Measurements from ENCODE around the gene GSKIP. TPM values are rescaled to one million over a fixed set of nuclear protein-coding genes. Genes with fewer than 3 reads are reported as not detected.

The GSKIP gene
- total RNA-seq, 1 experiment from 2014 or later = 43.0 TPM

DNA sequence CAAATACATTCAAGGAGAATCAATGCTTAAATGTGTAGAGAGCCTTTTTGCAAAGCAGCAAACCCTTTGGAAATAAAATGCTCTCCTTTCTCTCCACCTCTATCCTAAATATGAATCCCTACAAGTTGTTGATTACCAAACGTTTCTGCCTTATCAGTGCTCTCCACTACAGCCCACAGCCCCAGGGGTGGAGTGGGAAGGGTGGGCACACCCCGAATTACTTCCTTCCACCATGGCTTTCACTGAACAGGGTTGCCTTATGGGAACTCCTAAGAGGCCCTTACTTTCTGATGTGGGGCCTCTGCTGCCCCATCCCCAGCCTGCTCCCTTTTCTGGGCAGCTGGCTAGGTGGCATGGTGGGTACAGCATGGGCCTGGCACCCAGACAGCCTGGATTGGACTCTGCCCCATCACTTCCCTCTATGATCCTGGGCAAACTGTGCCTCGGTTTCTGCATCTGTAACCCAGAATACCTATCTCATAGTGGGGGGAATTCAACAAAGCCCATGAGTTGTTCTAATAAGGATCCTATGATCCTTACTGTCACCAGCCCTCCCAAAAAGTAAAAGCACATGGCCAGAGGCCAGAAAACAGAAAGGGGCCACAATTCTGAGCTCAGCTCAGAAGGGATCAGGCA lies 44.7 kb downstream of the GSKIP start (continued):
- TF ChIP-seq GRHL2 (CRISPR knock-in tag; IDR thresholded peaks at IDR 0.05; ENCODE audit: insufficient replicate concordance, severe bottlenecking) = no peak

DNA sequence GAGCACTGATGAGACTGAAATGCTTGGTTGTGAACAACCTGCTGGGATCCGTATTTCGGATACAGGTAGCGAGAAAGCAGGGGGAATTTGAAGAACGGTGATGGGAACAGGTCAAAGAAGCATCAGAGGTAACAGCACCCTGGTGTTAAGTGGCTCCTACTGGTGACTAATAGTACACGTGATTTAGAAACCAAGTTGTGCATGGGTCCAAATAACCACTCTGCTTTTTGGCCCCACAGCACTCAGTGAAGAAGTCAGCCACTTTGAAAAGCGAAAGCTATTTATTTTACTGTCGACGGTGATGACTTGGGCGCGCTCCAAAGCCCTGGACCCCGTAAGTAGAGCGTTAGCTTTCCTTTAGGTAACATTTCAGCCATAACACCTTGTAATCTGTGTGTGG lies 45.3 kb downstream of the GSKIP start:
- Mint-ChIP-seq H3K4me1 (peaks cover 4% of the 10 kb centered on the region; the same call in 1 of the 2 replicates), H3K27ac (no peak overlapping the region), H3K36me3 (0 out of 2 replicates have a peak, but pooled peaks cover 2% of the 10 kb centered on the region), H3K9me3 (no peaks in the 10 kb centered on the region), H3K27me3 (ENCODE audit: low read depth) (no peaks in the 10 kb centered on the region), H3K4me3 (no peak overlapping the region)
- ATAC-seq (no peak), DNase-seq (ENCODE audit: low spot score) (no peak)
- ChIA-PET CTCF (no interaction called here), POLR2A (no interaction called here)
- no peak for TF ChIP-seq HMGA2 (CRISPR knock-in tag; IDR thresholded peaks at IDR 0.05)
- TF ChIP-seq, protein P1, sequence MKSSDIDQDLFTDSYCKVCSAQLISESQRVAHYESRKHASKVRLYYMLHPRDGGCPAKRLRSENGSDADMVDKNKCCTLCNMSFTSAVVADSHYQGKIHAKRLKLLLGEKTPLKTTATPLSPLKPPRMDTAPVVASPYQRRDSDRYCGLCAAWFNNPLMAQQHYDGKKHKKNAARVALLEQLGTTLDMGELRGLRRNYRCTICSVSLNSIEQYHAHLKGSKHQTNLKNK (CRISPR knock-in tag; IDR thresholded peaks at IDR 0.05) = no peak
- no peak for TF ChIP-seq NFE2L1 (CRISPR knock-in tag; IDR thresholded peaks at IDR 0.05)
- TF ChIP-seq ELF4 (CRISPR knock-in tag; IDR thresholded peaks at IDR 0.05; ENCODE audit: low read depth) = no peak
- no peak for TF ChIP-seq ZNF671 (CRISPR knock-in tag; IDR thresholded peaks at IDR 0.05)
- TF ChIP-seq ATF1 (CRISPR knock-in tag; IDR thresholded peaks at IDR 0.05) = no peak
- no peak for TF ChIP-seq ZNF423 (CRISPR knock-in tag; IDR thresholded peaks at IDR 0.05)
- no peak for TF ChIP-seq RELA (CRISPR knock-in tag; IDR thresholded peaks at IDR 0.05; ENCODE audit: borderline replicate concordance)
- TF ChIP-seq KAT7 (CRISPR knock-in tag; IDR thresholded peaks at IDR 0.05; ENCODE audit: borderline replicate concordance) = no peak
- no peak for TF ChIP-seq SP1 (CRISPR knock-in tag; conservative IDR thresholded peaks at IDR 0.05)
- TF ChIP-seq FOXK1 (CRISPR knock-in tag; IDR thresholded peaks at IDR 0.05) = no peak
- TF ChIP-seq, protein P2, sequence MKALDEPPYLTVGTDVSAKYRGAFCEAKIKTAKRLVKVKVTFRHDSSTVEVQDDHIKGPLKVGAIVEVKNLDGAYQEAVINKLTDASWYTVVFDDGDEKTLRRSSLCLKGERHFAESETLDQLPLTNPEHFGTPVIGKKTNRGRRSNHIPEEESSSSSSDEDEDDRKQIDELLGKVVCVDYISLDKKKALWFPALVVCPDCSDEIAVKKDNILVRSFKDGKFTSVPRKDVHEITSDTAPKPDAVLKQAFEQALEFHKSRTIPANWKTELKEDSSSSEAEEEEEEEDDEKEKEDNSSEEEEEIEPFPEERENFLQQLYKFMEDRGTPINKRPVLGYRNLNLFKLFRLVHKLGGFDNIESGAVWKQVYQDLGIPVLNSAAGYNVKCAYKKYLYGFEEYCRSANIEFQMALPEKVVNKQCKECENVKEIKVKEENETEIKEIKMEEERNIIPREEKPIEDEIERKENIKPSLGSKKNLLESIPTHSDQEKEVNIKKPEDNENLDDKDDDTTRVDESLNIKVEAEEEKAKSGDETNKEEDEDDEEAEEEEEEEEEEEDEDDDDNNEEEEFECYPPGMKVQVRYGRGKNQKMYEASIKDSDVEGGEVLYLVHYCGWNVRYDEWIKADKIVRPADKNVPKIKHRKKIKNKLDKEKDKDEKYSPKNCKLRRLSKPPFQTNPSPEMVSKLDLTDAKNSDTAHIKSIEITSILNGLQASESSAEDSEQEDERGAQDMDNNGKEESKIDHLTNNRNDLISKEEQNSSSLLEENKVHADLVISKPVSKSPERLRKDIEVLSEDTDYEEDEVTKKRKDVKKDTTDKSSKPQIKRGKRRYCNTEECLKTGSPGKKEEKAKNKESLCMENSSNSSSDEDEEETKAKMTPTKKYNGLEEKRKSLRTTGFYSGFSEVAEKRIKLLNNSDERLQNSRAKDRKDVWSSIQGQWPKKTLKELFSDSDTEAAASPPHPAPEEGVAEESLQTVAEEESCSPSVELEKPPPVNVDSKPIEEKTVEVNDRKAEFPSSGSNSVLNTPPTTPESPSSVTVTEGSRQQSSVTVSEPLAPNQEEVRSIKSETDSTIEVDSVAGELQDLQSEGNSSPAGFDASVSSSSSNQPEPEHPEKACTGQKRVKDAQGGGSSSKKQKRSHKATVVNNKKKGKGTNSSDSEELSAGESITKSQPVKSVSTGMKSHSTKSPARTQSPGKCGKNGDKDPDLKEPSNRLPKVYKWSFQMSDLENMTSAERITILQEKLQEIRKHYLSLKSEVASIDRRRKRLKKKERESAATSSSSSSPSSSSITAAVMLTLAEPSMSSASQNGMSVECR (CRISPR knock-in tag; IDR thresholded peaks at IDR 0.05; ENCODE audit: borderline replicate concordance) = no peak
- TF ChIP-seq, protein P3, sequence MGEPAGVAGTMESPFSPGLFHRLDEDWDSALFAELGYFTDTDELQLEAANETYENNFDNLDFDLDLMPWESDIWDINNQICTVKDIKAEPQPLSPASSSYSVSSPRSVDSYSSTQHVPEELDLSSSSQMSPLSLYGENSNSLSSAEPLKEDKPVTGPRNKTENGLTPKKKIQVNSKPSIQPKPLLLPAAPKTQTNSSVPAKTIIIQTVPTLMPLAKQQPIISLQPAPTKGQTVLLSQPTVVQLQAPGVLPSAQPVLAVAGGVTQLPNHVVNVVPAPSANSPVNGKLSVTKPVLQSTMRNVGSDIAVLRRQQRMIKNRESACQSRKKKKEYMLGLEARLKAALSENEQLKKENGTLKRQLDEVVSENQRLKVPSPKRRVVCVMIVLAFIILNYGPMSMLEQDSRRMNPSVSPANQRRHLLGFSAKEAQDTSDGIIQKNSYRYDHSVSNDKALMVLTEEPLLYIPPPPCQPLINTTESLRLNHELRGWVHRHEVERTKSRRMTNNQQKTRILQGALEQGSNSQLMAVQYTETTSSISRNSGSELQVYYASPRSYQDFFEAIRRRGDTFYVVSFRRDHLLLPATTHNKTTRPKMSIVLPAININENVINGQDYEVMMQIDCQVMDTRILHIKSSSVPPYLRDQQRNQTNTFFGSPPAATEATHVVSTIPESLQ (CRISPR knock-in tag; IDR thresholded peaks at IDR 0.05) = no peak
- no peak for TF ChIP-seq NFYB (CRISPR knock-in tag; conservative IDR thresholded peaks at IDR 0.05; ENCODE audit: low read depth)
- no peak for TF ChIP-seq TEAD1 (CRISPR knock-in tag; IDR thresholded peaks at IDR 0.05)
- TF ChIP-seq CREB1 (CRISPR knock-in tag; IDR thresholded peaks at IDR 0.05) = no peak
- no peak for TF ChIP-seq GTF2I (CRISPR knock-in tag; conservative IDR thresholded peaks at IDR 0.05)
- TF ChIP-seq, protein P4, sequence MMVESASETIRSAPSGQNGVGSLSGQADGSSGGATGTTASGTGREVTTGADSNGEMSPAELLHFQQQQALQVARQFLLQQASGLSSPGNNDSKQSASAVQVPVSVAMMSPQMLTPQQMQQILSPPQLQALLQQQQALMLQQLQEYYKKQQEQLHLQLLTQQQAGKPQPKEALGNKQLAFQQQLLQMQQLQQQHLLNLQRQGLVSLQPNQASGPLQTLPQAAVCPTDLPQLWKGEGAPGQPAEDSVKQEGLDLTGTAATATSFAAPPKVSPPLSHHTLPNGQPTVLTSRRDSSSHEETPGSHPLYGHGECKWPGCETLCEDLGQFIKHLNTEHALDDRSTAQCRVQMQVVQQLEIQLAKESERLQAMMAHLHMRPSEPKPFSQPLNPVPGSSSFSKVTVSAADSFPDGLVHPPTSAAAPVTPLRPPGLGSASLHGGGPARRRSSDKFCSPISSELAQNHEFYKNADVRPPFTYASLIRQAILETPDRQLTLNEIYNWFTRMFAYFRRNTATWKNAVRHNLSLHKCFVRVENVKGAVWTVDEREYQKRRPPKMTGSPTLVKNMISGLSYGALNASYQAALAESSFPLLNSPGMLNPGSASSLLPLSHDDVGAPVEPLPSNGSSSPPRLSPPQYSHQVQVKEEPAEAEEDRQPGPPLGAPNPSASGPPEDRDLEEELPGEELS (CRISPR knock-in tag; IDR thresholded peaks at IDR 0.05) = no peak
- TF ChIP-seq, protein P5, sequence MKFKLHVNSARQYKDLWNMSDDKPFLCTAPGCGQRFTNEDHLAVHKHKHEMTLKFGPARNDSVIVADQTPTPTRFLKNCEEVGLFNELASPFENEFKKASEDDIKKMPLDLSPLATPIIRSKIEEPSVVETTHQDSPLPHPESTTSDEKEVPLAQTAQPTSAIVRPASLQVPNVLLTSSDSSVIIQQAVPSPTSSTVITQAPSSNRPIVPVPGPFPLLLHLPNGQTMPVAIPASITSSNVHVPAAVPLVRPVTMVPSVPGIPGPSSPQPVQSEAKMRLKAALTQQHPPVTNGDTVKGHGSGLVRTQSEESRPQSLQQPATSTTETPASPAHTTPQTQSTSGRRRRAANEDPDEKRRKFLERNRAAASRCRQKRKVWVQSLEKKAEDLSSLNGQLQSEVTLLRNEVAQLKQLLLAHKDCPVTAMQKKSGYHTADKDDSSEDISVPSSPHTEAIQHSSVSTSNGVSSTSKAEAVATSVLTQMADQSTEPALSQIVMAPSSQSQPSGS (CRISPR knock-in tag; IDR thresholded peaks at IDR 0.05; ENCODE audit: borderline replicate concordance, low read depth) = no peak
- TF ChIP-seq, protein P6, sequence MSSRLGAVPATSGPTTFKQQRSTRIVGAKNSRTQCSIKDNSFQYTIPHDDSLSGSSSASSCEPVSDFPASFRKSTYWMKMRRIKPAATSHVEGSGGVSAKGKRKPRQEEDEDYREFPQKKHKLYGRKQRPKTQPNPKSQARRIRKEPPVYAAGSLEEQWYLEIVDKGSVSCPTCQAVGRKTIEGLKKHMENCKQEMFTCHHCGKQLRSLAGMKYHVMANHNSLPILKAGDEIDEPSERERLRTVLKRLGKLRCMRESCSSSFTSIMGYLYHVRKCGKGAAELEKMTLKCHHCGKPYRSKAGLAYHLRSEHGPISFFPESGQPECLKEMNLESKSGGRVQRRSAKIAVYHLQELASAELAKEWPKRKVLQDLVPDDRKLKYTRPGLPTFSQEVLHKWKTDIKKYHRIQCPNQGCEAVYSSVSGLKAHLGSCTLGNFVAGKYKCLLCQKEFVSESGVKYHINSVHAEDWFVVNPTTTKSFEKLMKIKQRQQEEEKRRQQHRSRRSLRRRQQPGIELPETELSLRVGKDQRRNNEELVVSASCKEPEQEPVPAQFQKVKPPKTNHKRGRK (CRISPR knock-in tag; IDR thresholded peaks at IDR 0.05; ENCODE audit: borderline replicate concordance) = no peak

Measured in WTC11 (cell line).